Keratinocyte (primary cell): Measurements from ENCODE around the gene HTRA1. TPM values are rescaled to one million over a fixed set of nuclear protein-coding genes. Genes with fewer than 3 reads are reported as not detected.

Experiments
- DNase-seq: peaks from one replicate; pipeline ENCODE4 v3.0.0-alpha.2; 2011; ENCODE audit warnings: low read depth, missing footprints, low spot score
- FAIRE-seq: peaks from 2 replicates; lab custom pipeline; 2011; peaks lifted over from hg19 to GRCh38; lab: Jason Lieb, UNC
- H2AFZ ChIP-seq: 2 replicates; pipeline ENCODE4 v1.6.0; 2012; ENCODE audit warnings: low read length, control low read depth, inconsistent platforms; ENCODE audit not compliant: control insufficient read depth
- H3K27ac ChIP-seq: 2 replicates; pipeline ENCODE4 v1.5.1; 2011; ENCODE audit warnings: low read length; ENCODE audit not compliant: control insufficient read depth, insufficient read depth
- H3K27me3 ChIP-seq: 3 replicates; pipeline ENCODE4 v1.6.0; 2011; ENCODE audit warnings: low read length; ENCODE audit not compliant: control insufficient read depth, insufficient read depth; ENCODE audit errors: extremely low read depth
- H3K36me3 ChIP-seq, 2 experiments: 2 replicates in 1 of 2; 3 replicates in 1 of 2; pipeline ENCODE4 v1.5.1; 2011; ENCODE audit warnings: low read length in 2 of 2, mild to moderate bottlenecking in 1 of 2; ENCODE audit not compliant: control insufficient read depth in 2 of 2, insufficient read depth in 2 of 2; ENCODE audit errors: extremely low read depth in 1 of 2
- H3K4me1 ChIP-seq: 3 replicates; pipeline ENCODE4 v1.5.1; 2011; ENCODE audit warnings: low read length; ENCODE audit not compliant: control insufficient read depth, insufficient read depth; ENCODE audit errors: extremely low read depth
- H3K4me2 ChIP-seq: 3 replicates; pipeline ENCODE4 v1.6.0; 2011; ENCODE audit warnings: low read depth, low read length; ENCODE audit not compliant: control insufficient read depth, insufficient read depth; ENCODE audit errors: extremely low read depth
- H3K4me3 ChIP-seq, 3 experiments: fragments of 200-600 bp in 1 of 3; sonication (generic) in 1 of 3; 2 replicates in 2 of 3; 3 replicates in 1 of 3; pipeline ENCODE4 v1.5.1; 2011 to 2016; ENCODE audit warnings: low read length in 3 of 3, mild to moderate bottlenecking in 3 of 3, control low read depth in 2 of 3, inconsistent platforms in 1 of 3, low read depth in 1 of 3, mixed read lengths in 1 of 3, mixed run types in 1 of 3, moderate library complexity in 1 of 3; ENCODE audit not compliant: control insufficient read depth in 2 of 3, insufficient read depth in 2 of 3; ENCODE audit errors: extremely low read depth in 1 of 3
- H3K79me2 ChIP-seq: 2 replicates; pipeline ENCODE4 v1.6.0; 2012; ENCODE audit warnings: low read length; ENCODE audit not compliant: control insufficient read depth, insufficient read depth
- H3K9ac ChIP-seq: 3 replicates; pipeline ENCODE4 v1.6.0; 2011; ENCODE audit warnings: low read length; ENCODE audit not compliant: control insufficient read depth, insufficient read depth; ENCODE audit errors: extremely low read depth
- H3K9me1 ChIP-seq: 3 replicates; pipeline ENCODE4 v1.6.0; 2011; ENCODE audit warnings: low read length; ENCODE audit not compliant: control insufficient read depth, insufficient read depth; ENCODE audit errors: extremely low read depth
- H3K9me3 ChIP-seq: 2 replicates; pipeline ENCODE4 v1.5.1; 2012; ENCODE audit warnings: low read depth, low read length; ENCODE audit not compliant: control insufficient read depth
- H4K20me1 ChIP-seq: 3 replicates; pipeline ENCODE4 v1.6.0; 2011; ENCODE audit warnings: low read length; ENCODE audit not compliant: control insufficient read depth, insufficient read depth; ENCODE audit errors: extremely low read depth
- CTCF ChIP-seq, 3 experiments: IDR thresholded peaks in 1 of 3; conservative IDR thresholded peaks in 1 of 3; optimal IDR thresholded peaks in 1 of 3; 2 replicates in 2 of 3; 3 replicates in 1 of 3; pipeline versions ENCODE3 to v1.5.1; 2011; ENCODE audit warnings: low read length in 3 of 3, mild to moderate bottlenecking in 3 of 3, moderate library complexity in 2 of 3, control low read depth in 1 of 3, inconsistent platforms in 1 of 3; ENCODE audit not compliant: insufficient read depth in 2 of 3; ENCODE audit errors: extremely low read depth in 1 of 3
- EZH2 ChIP-seq: IDR thresholded peaks from one replicate; pipeline ENCODE4 v1.6.1; 2012; ENCODE audit warnings: inconsistent platforms, mild to moderate bottlenecking, low read length, moderate library complexity
- dilution Hi-C: fragments of 300-500 bp; cut with MboI; formaldehyde crosslinking; loops from one replicate; pipeline ENCODE4 v1.7.0; 2020; ENCODE audit warnings: low sequenced_read_pairs; ENCODE audit not compliant: extremely low pct_ligation_motif_present
- polyA plus RNA-seq, 5 experiments: library from polyadenylated mRNA; depleted of rRNA in 3 of 5; stranded (reverse) in 3 of 5; stranded (forward) in 1 of 5; unstranded in 1 of 5; fragments of >200 nt; gene quantifications; 1 replicate in 1 of 5; 2 replicates in 3 of 5; 3 replicates in 1 of 5; pipeline versions ENCODE4 v1.2.1 to v1.2.3, GENCODE V29; 2011 to 2012; ENCODE audit warnings: missing spikeins in 2 of 5, low read depth in 1 of 5, low replicate concordance in 1 of 5

HTRA1 gene
- polyA plus RNA-seq, 1 donor (not counting 4 experiments of a cell fraction or from before 2014, with no cell fraction given), result 412 TPM

- no peaks in the 10 kb centered on the region for H3K9me1 ChIP-seq
- H3K27ac ChIP-seq, result no peak overlapping the region
- no peaks in the 10 kb centered on the region for H3K27me3 ChIP-seq
- H3K9me3 ChIP-seq, result no peaks in the 10 kb centered on the region
- H3K4me1 ChIP-seq, result peaks cover 3% of the 10 kb centered on the region
- H2AFZ ChIP-seq, result no peak overlapping the region
- no peak overlapping the region for H3K4me2 ChIP-seq
- H3K79me2 ChIP-seq, result no peaks in the 10 kb centered on the region
- DNase-seq (no peak), FAIRE-seq (no peak)
- no peaks in the 10 kb centered on the region for H3K36me3 ChIP-seq
- no peaks in the 10 kb centered on the region for H4K20me1 ChIP-seq
- no peak overlapping the region for H3K9ac ChIP-seq
- dilution Hi-C loops, result no loop called here
- no peak for TF ChIP-seq CTCF (optimal IDR thresholded peaks at IDR 0.05 in 1 of 3, IDR thresholded peaks at IDR 0.05 in 1 of 3, conservative IDR thresholded peaks at IDR 0.05 in 1 of 3; ENCODE audit: extremely low read depth in 1 of 3, insufficient read depth in 2 of 3, low read length in 3 of 3)
- no peak for TF ChIP-seq EZH2
- H3K4me3 ChIP-seq, result no peak overlapping the region
Observed at GRCh38 chr10:122446668-122447423, 14.5 kb upstream of the HTRA1 start.

GRCh38 chr10:122448600-122448999 is 12.8 kb upstream of the HTRA1 start:
- Histone ChIP-seq H3K79me2 (no peaks in the 10 kb centered on the region), H3K4me2 (no peak overlapping the region), H3K27me3 (no peaks in the 10 kb centered on the region), H3K36me3 (no peaks in the 10 kb centered on the region), H2AFZ (no peak overlapping the region), H3K4me3 (no peak overlapping the region), H3K9me3 (no peaks in the 10 kb centered on the region), H4K20me1 (no peaks in the 10 kb centered on the region), H3K9ac (no peak overlapping the region), H3K27ac (no peak overlapping the region), H3K4me1 (peaks cover 3% of the 10 kb centered on the region), H3K9me1 (no peaks in the 10 kb centered on the region)
- no peak for DNase-seq
- dilution Hi-C loops, result no loop called here
- TF ChIP-seq CTCF (optimal IDR thresholded peaks at IDR 0.05 in 1 of 3, IDR thresholded peaks at IDR 0.05 in 1 of 3, conservative IDR thresholded peaks at IDR 0.05 in 1 of 3; ENCODE audit: extremely low read depth in 1 of 3, insufficient read depth in 2 of 3, low read length in 3 of 3), result no peak
- no peak for TF ChIP-seq EZH2
- no peak for FAIRE-seq
